WTC11 (cell line): ENCODE data around the gene CLCNKB. TPM values are rescaled to one million over a fixed set of nuclear protein-coding genes. Genes with fewer than 3 reads are reported as not detected.

ENCODE experiments used
- ATAC-seq: fragments of 200-7000 bp; cut with Tn5 transposase; 2 replicates; pipeline ENCODE4 v1.10.0; 2021; ENCODE audit warnings: mild to moderate bottlenecking, moderate library complexity
- CTCF ChIA-PET: fragments of 300-600 bp; sonication (Branson Sonifier 250); formaldehyde crosslinking; loops from one replicate; lab custom pipeline; 2021; ENCODE audit warnings: antibody characterized with exemption; lab: Charles Lee
- POLR2A ChIA-PET: fragments of 350-600 bp; sonication (Branson Sonifier 250); formaldehyde crosslinking; loops from one replicate; lab custom pipeline; 2021; ENCODE audit warnings: antibody characterized with exemption; lab: Charles Lee
- DNase-seq: peaks from one replicate; pipeline ENCODE4 v3.0.0; 2021; ENCODE audit warnings: low spot score
- H3K27ac Mint-ChIP-seq: 2 replicates; pipeline ENCODE4 v1.8.0; 2021; ENCODE audit warnings: mixed read lengths
- H3K27me3 Mint-ChIP-seq: 2 replicates; pipeline ENCODE4 v1.8.0; 2021; ENCODE audit warnings: low read depth, mild to moderate bottlenecking, moderate library complexity, mixed read lengths
- H3K36me3 Mint-ChIP-seq: 2 replicates; pipeline ENCODE4 v1.8.0; 2021; ENCODE audit warnings: mixed read lengths
- H3K4me1 Mint-ChIP-seq: 2 replicates; pipeline ENCODE4 v1.8.0; 2022; ENCODE audit warnings: mixed read lengths
- H3K4me3 Mint-ChIP-seq: 2 replicates; pipeline ENCODE4 v1.8.0; 2021; ENCODE audit warnings: mild to moderate bottlenecking, moderate library complexity, mixed read lengths
- H3K9me3 Mint-ChIP-seq: 2 replicates; pipeline ENCODE4 v1.8.0; 2021; ENCODE audit warnings: mixed read lengths
- ATF1 ChIP-seq: sonication (generic); formaldehyde crosslinking; IDR thresholded peaks from 2 replicates; pipeline ENCODE4 v1.8.1; 2023; ENCODE audit warnings: mild to moderate bottlenecking, moderate library complexity, missing genetic modification reagents
- ESRRA ChIP-seq: sonication (generic); formaldehyde crosslinking; IDR thresholded peaks from 2 replicates; pipeline ENCODE4 v1.8.1; 2022; ENCODE audit warnings: mild to moderate bottlenecking, missing genetic modification reagents, borderline replicate concordance
- FOXP1 ChIP-seq: sonication (generic); formaldehyde crosslinking; IDR thresholded peaks from 2 replicates; pipeline ENCODE4 v1.8.0; 2022; ENCODE audit warnings: missing genetic modification reagents, mild to moderate bottlenecking, moderate library complexity, borderline replicate concordance
- GTF2I ChIP-seq: fragments of 250-450 bp; sonication (Bioruptor Pico); conservative IDR thresholded peaks from 2 replicates; pipeline ENCODE4 v1.4.0; 2021; ENCODE audit warnings: mild to moderate bottlenecking
- IRF2 ChIP-seq: sonication (generic); formaldehyde crosslinking; IDR thresholded peaks from 2 replicates; pipeline ENCODE4 v1.8.0; 2022; ENCODE audit warnings: low read depth, missing genetic modification reagents, borderline replicate concordance
- JAZF1 ChIP-seq: fragments of 250-450 bp; sonication (Bioruptor Pico); IDR thresholded peaks from 2 replicates; pipeline ENCODE4 v1.9.0; 2021; ENCODE audit warnings: moderate library complexity, mild to moderate bottlenecking, inconsistent platforms
- KAT7 ChIP-seq: sonication (generic); formaldehyde crosslinking; IDR thresholded peaks from 2 replicates; pipeline ENCODE4 v1.8.1; 2023; ENCODE audit warnings: missing genetic modification reagents, mild to moderate bottlenecking, borderline replicate concordance
- MXD4 ChIP-seq: fragments of 250-450 bp; sonication (Bioruptor Pico); IDR thresholded peaks from 2 replicates; pipeline ENCODE4 v1.8.0; 2021; ENCODE audit warnings: mild to moderate bottlenecking, moderate library complexity, borderline replicate concordance
- TEAD1 ChIP-seq: sonication (generic); formaldehyde crosslinking; IDR thresholded peaks from 2 replicates; pipeline ENCODE4 v1.8.0; 2022; ENCODE audit warnings: mild to moderate bottlenecking, missing genetic modification reagents
- TP53 ChIP-seq: sonication (generic); formaldehyde crosslinking; IDR thresholded peaks from 2 replicates; pipeline ENCODE4 v1.8.1; 2023; ENCODE audit warnings: mild to moderate bottlenecking, missing genetic modification reagents
- ZBTB21 ChIP-seq: sonication (generic); formaldehyde crosslinking; IDR thresholded peaks from 2 replicates; pipeline ENCODE4 v1.8.1; 2023; ENCODE audit warnings: mild to moderate bottlenecking, missing genetic modification reagents, borderline replicate concordance
- ZNF219 ChIP-seq: sonication (generic); formaldehyde crosslinking; IDR thresholded peaks from 2 replicates; pipeline ENCODE4 v1.8.0; 2023; ENCODE audit warnings: missing genetic modification reagents, mild to moderate bottlenecking, borderline replicate concordance
- ZNF423 ChIP-seq: fragments of 250-450 bp; sonication (Bioruptor Pico); IDR thresholded peaks from 2 replicates; pipeline ENCODE4 v2.1.2; 2022; ENCODE audit warnings: mild to moderate bottlenecking, moderate library complexity
- total RNA-seq: library from RNA; stranded (reverse); gene quantifications from 3 replicates; pipeline ENCODE4 v1.2.3, GENCODE V29; 2021
- TF ChIP-seq, protein P1 (sequence below): sonication (generic); formaldehyde crosslinking; IDR thresholded peaks from 2 replicates; pipeline ENCODE4 v1.8.1; 2023; ENCODE audit warnings: mild to moderate bottlenecking, missing genetic modification reagents
- TF ChIP-seq, protein P2 (sequence below): sonication (generic); formaldehyde crosslinking; IDR thresholded peaks from 2 replicates; pipeline ENCODE4 v1.8.0; 2023; ENCODE audit warnings: mild to moderate bottlenecking, missing genetic modification reagents
- TF ChIP-seq, protein P3 (sequence below): sonication (generic); formaldehyde crosslinking; IDR thresholded peaks from 2 replicates; pipeline ENCODE4 v1.8.1; 2023; ENCODE audit warnings: mild to moderate bottlenecking, moderate library complexity, missing genetic modification reagents
- TF ChIP-seq, protein P4 (sequence below): sonication (generic); formaldehyde crosslinking; IDR thresholded peaks from 2 replicates; pipeline ENCODE4 v1.8.1; 2023; ENCODE audit warnings: mild to moderate bottlenecking, missing genetic modification reagents

CLCNKB gene
- total RNA-seq, 1 experiment from 2014 or later = 1.8 TPM

DNA sequence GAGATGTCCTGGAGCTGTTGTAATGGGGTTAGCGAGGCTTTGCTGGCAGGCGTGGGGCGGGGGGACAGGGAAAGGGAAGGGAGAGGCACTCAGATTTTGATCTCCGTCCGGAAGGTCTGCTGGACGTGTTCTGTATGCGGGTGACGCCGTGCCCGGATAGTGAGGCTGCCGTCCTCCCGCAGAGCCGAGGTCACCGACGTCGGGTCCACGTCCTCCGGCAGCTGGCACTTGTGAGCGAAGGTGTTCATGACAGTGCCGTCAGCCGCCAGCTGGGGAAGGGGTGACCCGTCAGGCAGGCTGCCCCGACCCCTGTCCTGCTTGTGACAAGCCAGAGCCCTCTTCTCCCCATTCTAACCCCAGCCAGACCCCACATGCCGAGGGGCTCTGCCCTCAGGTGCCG is 28.1 kb upstream of the CLCNKB start:
- Mint-ChIP-seq H3K27me3 (peaks cover 8% of the 10 kb centered on the region), H3K4me3 (no peak overlapping the region), H3K36me3 (no peaks in the 10 kb centered on the region), H3K27ac (no peak overlapping the region), H3K9me3 (no peaks in the 10 kb centered on the region), H3K4me1 (peaks cover 69% of the 10 kb centered on the region)
- ATAC-seq (no peak), DNase-seq (no peak)
- TF ChIP-seq, protein P1, sequence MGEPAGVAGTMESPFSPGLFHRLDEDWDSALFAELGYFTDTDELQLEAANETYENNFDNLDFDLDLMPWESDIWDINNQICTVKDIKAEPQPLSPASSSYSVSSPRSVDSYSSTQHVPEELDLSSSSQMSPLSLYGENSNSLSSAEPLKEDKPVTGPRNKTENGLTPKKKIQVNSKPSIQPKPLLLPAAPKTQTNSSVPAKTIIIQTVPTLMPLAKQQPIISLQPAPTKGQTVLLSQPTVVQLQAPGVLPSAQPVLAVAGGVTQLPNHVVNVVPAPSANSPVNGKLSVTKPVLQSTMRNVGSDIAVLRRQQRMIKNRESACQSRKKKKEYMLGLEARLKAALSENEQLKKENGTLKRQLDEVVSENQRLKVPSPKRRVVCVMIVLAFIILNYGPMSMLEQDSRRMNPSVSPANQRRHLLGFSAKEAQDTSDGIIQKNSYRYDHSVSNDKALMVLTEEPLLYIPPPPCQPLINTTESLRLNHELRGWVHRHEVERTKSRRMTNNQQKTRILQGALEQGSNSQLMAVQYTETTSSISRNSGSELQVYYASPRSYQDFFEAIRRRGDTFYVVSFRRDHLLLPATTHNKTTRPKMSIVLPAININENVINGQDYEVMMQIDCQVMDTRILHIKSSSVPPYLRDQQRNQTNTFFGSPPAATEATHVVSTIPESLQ (CRISPR knock-in tag) = no peak
- TF ChIP-seq JAZF1 (no peak), ESRRA (CRISPR knock-in tag) (no peak), FOXP1 (CRISPR knock-in tag) (no peak), GTF2I (CRISPR knock-in tag) (no peak), ZBTB21 (CRISPR knock-in tag) (no peak), ZNF423 (CRISPR knock-in tag) (no peak), MXD4 (no peak), KAT7 (CRISPR knock-in tag) (no peak), ATF1 (CRISPR knock-in tag) (no peak), TEAD1 (CRISPR knock-in tag) (no peak), IRF2 (no peak)
- TF ChIP-seq, protein P2, sequence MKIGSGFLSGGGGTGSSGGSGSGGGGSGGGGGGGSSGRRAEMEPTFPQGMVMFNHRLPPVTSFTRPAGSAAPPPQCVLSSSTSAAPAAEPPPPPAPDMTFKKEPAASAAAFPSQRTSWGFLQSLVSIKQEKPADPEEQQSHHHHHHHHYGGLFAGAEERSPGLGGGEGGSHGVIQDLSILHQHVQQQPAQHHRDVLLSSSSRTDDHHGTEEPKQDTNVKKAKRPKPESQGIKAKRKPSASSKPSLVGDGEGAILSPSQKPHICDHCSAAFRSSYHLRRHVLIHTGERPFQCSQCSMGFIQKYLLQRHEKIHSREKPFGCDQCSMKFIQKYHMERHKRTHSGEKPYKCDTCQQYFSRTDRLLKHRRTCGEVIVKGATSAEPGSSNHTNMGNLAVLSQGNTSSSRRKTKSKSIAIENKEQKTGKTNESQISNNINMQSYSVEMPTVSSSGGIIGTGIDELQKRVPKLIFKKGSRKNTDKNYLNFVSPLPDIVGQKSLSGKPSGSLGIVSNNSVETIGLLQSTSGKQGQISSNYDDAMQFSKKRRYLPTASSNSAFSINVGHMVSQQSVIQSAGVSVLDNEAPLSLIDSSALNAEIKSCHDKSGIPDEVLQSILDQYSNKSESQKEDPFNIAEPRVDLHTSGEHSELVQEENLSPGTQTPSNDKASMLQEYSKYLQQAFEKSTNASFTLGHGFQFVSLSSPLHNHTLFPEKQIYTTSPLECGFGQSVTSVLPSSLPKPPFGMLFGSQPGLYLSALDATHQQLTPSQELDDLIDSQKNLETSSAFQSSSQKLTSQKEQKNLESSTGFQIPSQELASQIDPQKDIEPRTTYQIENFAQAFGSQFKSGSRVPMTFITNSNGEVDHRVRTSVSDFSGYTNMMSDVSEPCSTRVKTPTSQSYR = no peak
- TF ChIP-seq, protein P3, sequence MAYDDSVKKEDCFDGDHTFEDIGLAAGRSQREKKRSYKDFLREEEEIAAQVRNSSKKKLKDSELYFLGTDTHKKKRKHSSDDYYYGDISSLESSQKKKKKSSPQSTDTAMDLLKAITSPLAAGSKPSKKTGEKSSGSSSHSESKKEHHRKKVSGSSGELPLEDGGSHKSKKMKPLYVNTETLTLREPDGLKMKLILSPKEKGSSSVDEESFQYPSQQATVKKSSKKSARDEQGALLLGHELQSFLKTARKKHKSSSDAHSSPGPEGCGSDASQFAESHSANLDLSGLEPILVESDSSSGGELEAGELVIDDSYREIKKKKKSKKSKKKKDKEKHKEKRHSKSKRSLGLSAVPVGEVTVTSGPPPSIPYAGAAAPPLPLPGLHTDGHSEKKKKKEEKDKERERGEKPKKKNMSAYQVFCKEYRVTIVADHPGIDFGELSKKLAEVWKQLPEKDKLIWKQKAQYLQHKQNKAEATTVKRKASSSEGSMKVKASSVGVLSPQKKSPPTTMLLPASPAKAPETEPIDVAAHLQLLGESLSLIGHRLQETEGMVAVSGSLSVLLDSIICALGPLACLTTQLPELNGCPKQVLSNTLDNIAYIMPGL = no peak
- TF ChIP-seq, protein P4, sequence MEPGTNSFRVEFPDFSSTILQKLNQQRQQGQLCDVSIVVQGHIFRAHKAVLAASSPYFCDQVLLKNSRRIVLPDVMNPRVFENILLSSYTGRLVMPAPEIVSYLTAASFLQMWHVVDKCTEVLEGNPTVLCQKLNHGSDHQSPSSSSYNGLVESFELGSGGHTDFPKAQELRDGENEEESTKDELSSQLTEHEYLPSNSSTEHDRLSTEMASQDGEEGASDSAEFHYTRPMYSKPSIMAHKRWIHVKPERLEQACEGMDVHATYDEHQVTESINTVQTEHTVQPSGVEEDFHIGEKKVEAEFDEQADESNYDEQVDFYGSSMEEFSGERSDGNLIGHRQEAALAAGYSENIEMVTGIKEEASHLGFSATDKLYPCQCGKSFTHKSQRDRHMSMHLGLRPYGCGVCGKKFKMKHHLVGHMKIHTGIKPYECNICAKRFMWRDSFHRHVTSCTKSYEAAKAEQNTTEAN (CRISPR knock-in tag) = no peak
- CTCF ChIA-PET = interaction anchor here (0.8 to 4.1 kb wide), 4 partner anchors 10 to 17 kb away, joined by 4 to 18 read pairs (median 11); no protein-coding TSS in a partner anchor
- POLR2A ChIA-PET = no interaction called here

DNA sequence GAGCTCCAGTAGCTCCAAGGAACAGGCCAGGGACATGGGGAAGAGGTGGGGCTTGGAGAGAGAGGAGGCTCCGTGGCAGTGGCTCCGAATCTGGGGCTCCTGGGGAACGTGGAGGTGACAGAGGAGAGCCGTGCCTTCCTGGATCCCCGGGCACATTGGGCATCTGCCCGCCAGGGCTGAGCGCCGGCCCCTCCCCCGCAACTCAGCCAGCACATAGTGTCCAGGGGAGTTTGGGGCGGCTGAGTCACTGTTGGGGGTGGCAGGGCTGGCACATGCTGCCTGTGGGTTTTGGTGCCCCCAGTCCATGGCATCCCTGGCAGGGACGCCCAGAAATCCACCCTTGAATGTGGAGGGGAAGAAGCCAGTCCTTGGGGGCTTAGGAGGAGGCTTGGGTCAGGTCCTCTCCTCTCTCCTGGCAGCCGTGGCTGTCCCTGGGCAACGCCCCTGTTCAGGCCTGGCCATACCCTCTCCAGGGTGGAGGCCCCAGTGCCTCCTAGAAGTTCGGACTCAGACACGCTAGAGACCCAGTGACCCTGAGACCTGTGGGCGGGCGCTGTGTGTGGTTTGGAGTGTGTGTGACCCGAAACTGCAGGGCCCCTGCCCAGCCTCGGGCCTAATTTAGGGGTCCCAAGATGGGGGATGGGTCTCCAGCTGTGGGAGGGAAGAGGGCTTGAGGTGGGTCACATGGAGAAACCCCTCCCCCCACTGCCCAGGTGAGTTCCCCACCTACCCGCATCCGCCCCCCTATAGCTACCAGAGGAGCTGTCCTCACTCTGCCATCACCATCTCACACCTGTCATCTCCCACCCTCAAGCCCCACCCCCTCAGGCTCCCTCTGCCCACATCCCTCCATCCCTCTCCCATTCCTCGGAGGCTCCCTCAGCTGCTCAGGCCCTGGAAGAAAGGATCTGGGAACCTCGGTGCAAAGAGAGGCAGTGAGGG is 27.4 kb upstream of the CLCNKB start:
- no peak overlapping the region for H3K4me3 Mint-ChIP-seq
- H3K27me3 Mint-ChIP-seq = peaks cover 12% of the 10 kb centered on the region
- TF ChIP-seq ZNF423 (CRISPR knock-in tag) = no peak
- TF ChIP-seq ZNF219 (CRISPR knock-in tag) = no peak
- no peak for TF ChIP-seq TP53 (CRISPR knock-in tag)
- ChIA-PET POLR2A (interaction anchor here (0.6 kb wide), 1 partner anchor 1555 kb away, joined by 4 read pairs; no protein-coding TSS in a partner anchor), CTCF (interaction anchor here (0.8 to 3.5 kb wide), 6 partner anchors 9 to 32 kb away, joined by 3 to 17 read pairs (median 6); no protein-coding TSS in a partner anchor)
- H3K27ac Mint-ChIP-seq = no peak overlapping the region
- no peaks in the 10 kb centered on the region for H3K9me3 Mint-ChIP-seq
- ATAC-seq = no peak
- peaks cover 66% of the 10 kb centered on the region for H3K4me1 Mint-ChIP-seq
- H3K36me3 Mint-ChIP-seq = no peaks in the 10 kb centered on the region
- DNase-seq = no peak
